Esophagus squamous epithelium (tissue), 5 donors: Measurements from ENCODE around the gene RABGGTA. TPM values are rescaled to one million over a fixed set of nuclear protein-coding genes. Genes with fewer than 3 reads are reported as not detected.
A peak's percentile ranks its signal among the peaks of the same experiment; 100 is the strongest.

Experiments used
- DNase-seq: peaks from one replicate; lab custom pipeline; 2025; lab: John Stamatoyannopoulos, UW
- H3K27ac ChIP-seq, 4 donors: fragments of 200-600 bp; sonication (generic); one replicate each; pipeline ENCODE4 v1.5.1; 2016 to 2019; ENCODE audit warnings: mild to moderate bottlenecking in 1 of 4
- H3K27me3 ChIP-seq, 4 donors: fragments of 200-600 bp; sonication (generic); 1 replicate in 3 of 4; 2 replicates in 1 of 4; pipeline versions ENCODE4 v1.5.1 to v1.6.0; 2017 to 2021; ENCODE audit warnings: antibody characterized with exemption in 1 of 4
- H3K36me3 ChIP-seq, 3 donors: fragments of 200-600 bp; sonication (generic); one replicate each; pipeline ENCODE4 v1.5.1; 2016 to 2019
- H3K4me1 ChIP-seq, 3 donors: fragments of 200-600 bp; sonication (generic); one replicate each; pipeline ENCODE4 v1.5.1; 2017 to 2019
- H3K4me3 ChIP-seq, 4 donors: fragments of 200-600 bp; sonication (generic); 1 replicate in 3 of 4; 2 replicates in 1 of 4; pipeline ENCODE4 v1.5.1; 2016 to 2019; ENCODE audit warnings: mild to moderate bottlenecking in 2 of 4, moderate library complexity in 1 of 4
- H3K9me3 ChIP-seq, 3 donors: fragments of 200-600 bp; sonication (generic); one replicate each; pipeline ENCODE4 v1.5.1; 2016 to 2019
- CTCF ChIP-seq, 6 experiments: fragments of 450-650 bp in 4 of 6; fragments of 200-600 bp in 2 of 6; sonication (generic) in 2 of 6; IDR thresholded peaks; one replicate each; pipeline ENCODE4 v1.5.1; 2016 to 2019; ENCODE audit warnings: antibody characterized with exemption in 6 of 6, mild to moderate bottlenecking in 4 of 6, moderate library complexity in 4 of 6
- POLR2A ChIP-seq, 4 donors: fragments of 450-650 bp; IDR thresholded peaks; one replicate each; pipeline ENCODE4 v1.6.1; 2017; ENCODE audit warnings: antibody characterized with exemption in 4 of 4, mild to moderate bottlenecking in 4 of 4, moderate library complexity in 3 of 4
- WGBS, 2 donors: methylation state at CpG; one replicate each; pipeline ENCODE4 v1.1.5; 2018; 5-methylcytosine and 5-hydroxymethylcytosine counted together
- intact Hi-C: fragments of 100-400 bp; cut with DNase I; formaldehyde crosslinking; loops from one replicate; pipeline ENCODE4 v1.15.0; 2022
- total RNA-seq, 4 donors: library from RNA; depleted of rRNA; stranded (reverse); fragments of >200 nt; gene quantifications; one replicate each; pipeline ENCODE4 v1.1.0, GENCODE V29; 2016
- donor health status: DM: yes; HTN: yes; CAD: no.

The RABGGTA gene
- total RNA-seq, 4 donors from 2014 or later = 68.9 to 171 (median 108) TPM

GRCh38 chr14:24266344-24267244 is 4.8 kb downstream of the RABGGTA start:
- H3K27ac ChIP-seq = peak overlapping the region; percentile 81 to 89 (median 87)
- no peak for DNase-seq
- H3K4me1 ChIP-seq = peaks cover 9 to 90% (median 34%) of the 10 kb centered on the region in 3 donors
- intact Hi-C loops = no loop called here
- no peak for TF ChIP-seq CTCF (IDR thresholded peaks at IDR 0.05)
- TF ChIP-seq POLR2A (IDR thresholded peaks at IDR 0.05) = no peak
- no peaks in the 10 kb centered on the region for H3K9me3 ChIP-seq
- H3K36me3 ChIP-seq = peaks cover 17 to 61% (median 26%) of the 10 kb centered on the region in 3 donors
- WGBS, 2 donors = 87% methylated on average over 16 to 17 of the region's 18 CpGs
- H3K4me3 ChIP-seq = no peak overlapping the region
- no peaks in the 10 kb centered on the region for H3K27me3 ChIP-seq

GRCh38 chr14:24264298-24264697 is 7.1 kb downstream of the RABGGTA start:
- H3K4me3 ChIP-seq = peak overlapping the region in 1 of 4 donors; percentile 57
- no peak for TF ChIP-seq CTCF (IDR thresholded peaks at IDR 0.05)
- no peak for TF ChIP-seq POLR2A (IDR thresholded peaks at IDR 0.05)
- peaks cover 9 to 94% (median 35%) of the 10 kb centered on the region in 3 donors for H3K4me1 ChIP-seq
- 23 to 41% methylated on average over 2 to 5 of the region's 6 CpGs for WGBS, 2 donors
- H3K27ac ChIP-seq = peak overlapping the region; percentile 81 to 89 (median 87)
- H3K36me3 ChIP-seq = peaks cover 17 to 74% (median 23%) of the 10 kb centered on the region in 3 donors
- H3K9me3 ChIP-seq = no peaks in the 10 kb centered on the region
- no peak for DNase-seq
- no peaks in the 10 kb centered on the region for H3K27me3 ChIP-seq
- intact Hi-C loops = no loop called here

- Histone ChIP-seq H3K4me1 (peaks cover 13 to 94% (median 39%) of the 10 kb centered on the region in 3 donors), H3K4me3 (peak overlapping the region in 3 of 4 donors; percentile 46 to 57 (median 51)), H3K9me3 (no peaks in the 10 kb centered on the region), H3K27me3 (no peaks in the 10 kb centered on the region), H3K27ac (peak overlapping the region; percentile 81 to 89 (median 87)), H3K36me3 (peaks cover 17 to 74% (median 23%) of the 10 kb centered on the region in 3 donors)
- DNase-seq = no peak
- 20 to 50% methylated on average over 1 to 3 of the region's 6 CpGs for WGBS, 2 donors
- TF ChIP-seq POLR2A (IDR thresholded peaks at IDR 0.05) = no peak
- no peak for TF ChIP-seq CTCF (IDR thresholded peaks at IDR 0.05)
- intact Hi-C loops = no loop called here
Measured at GRCh38 chr14:24263848-24264247, 7.5 kb downstream of the RABGGTA start.

- Histone ChIP-seq H3K36me3 (peaks cover 17 to 74% (median 20%) of the 10 kb centered on the region in 3 donors), H3K4me3 (peak within 1 kb of the TSS; percentile 36 to 57 (median 48)), H3K27me3 (no peaks in the 10 kb centered on the region), H3K27ac (peak within 1 kb of the TSS; percentile 81 to 89 (median 87)), H3K9me3 (no peaks in the 10 kb centered on the region), H3K4me1 (peaks cover 17 to 93% (median 42%) of the 10 kb centered on the region in 3 donors)
- intact Hi-C loops = no loop called here
- DNase-seq = no peak
- TF ChIP-seq CTCF (IDR thresholded peaks at IDR 0.05) (no peak), POLR2A (IDR thresholded peaks at IDR 0.05) (peak in 2 of 4 donors; percentile 33 to 48)
- 43 to 57% methylated on average over 6 to 12 of the region's 14 CpGs for WGBS, 2 donors
Measured at GRCh38 chr14:24262821-24263733, 8.3 kb downstream of the RABGGTA start, which contains the start of gene TGM1. Gene TGM1, minus strand, starts transcription at chr14:24263177. Its CDS starts 825 bp downstream, at chr14:24262352.
